Measurements from ENCODE around the gene CAMK2A. TPM values are rescaled to one million over a fixed set of nuclear protein-coding genes. Genes with fewer than 3 reads are reported as not detected.
A peak's percentile ranks its signal among the peaks of the same experiment; 100 is the strongest.

Gene CAMK2A
- total RNA-seq, 1 donor: 0.09 TPM

DNA sequence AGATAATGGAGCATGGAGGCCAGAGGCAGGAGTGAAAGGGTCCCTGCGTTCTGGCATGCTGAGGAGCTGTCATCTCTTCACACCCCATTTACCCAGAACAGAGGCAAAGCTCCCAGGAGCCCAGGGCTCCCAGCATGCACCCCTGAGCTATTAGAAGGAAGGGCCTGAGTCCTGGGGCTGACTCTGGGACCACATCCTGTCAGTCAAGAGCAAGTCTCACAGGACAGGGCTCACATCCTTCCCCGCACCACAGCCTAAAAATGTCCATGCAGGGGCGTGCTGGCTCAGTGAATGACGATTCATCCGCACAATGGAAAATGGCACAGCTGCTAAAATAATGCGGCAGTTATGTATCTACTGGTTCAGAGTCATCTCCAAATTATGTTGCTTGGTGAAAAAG is 31.4 kb downstream of the CAMK2A start:
- DNase-seq (ENCODE audit: low read depth): no peak
- H3K4me3 ChIP-seq (ENCODE audit: low read depth, low read length): no peak overlapping the region
- TF ChIP-seq, protein P1, sequence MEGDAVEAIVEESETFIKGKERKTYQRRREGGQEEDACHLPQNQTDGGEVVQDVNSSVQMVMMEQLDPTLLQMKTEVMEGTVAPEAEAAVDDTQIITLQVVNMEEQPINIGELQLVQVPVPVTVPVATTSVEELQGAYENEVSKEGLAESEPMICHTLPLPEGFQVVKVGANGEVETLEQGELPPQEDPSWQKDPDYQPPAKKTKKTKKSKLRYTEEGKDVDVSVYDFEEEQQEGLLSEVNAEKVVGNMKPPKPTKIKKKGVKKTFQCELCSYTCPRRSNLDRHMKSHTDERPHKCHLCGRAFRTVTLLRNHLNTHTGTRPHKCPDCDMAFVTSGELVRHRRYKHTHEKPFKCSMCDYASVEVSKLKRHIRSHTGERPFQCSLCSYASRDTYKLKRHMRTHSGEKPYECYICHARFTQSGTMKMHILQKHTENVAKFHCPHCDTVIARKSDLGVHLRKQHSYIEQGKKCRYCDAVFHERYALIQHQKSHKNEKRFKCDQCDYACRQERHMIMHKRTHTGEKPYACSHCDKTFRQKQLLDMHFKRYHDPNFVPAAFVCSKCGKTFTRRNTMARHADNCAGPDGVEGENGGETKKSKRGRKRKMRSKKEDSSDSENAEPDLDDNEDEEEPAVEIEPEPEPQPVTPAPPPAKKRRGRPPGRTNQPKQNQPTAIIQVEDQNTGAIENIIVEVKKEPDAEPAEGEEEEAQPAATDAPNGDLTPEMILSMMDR (IDR thresholded peaks at IDR 0.05; ENCODE audit: insufficient read depth, low read length): no peak

DNA sequence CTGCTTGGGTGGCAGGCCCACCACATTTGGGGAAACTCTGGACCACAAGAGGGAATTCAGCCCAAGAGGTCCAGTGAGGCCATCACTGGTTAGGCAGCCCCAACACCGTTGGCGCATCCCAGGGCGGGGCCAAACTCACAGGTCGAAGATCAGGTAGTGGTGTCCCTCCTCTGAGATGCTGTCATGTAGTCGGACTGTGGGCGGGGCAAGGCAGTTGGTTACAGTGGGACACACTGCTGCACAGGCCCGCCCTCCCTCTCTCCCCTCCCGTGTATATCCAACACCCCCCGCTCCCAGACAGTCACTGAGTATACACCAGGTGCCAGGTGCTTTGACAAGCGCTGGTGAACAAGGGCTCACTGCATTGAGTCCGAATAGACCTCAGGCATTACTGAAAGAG is 32.1 kb downstream of the CAMK2A start:
- DNase-seq (ENCODE audit: low read depth): no peak
- no peak overlapping the region for H3K4me3 ChIP-seq (ENCODE audit: low read depth, low read length)

DNA sequence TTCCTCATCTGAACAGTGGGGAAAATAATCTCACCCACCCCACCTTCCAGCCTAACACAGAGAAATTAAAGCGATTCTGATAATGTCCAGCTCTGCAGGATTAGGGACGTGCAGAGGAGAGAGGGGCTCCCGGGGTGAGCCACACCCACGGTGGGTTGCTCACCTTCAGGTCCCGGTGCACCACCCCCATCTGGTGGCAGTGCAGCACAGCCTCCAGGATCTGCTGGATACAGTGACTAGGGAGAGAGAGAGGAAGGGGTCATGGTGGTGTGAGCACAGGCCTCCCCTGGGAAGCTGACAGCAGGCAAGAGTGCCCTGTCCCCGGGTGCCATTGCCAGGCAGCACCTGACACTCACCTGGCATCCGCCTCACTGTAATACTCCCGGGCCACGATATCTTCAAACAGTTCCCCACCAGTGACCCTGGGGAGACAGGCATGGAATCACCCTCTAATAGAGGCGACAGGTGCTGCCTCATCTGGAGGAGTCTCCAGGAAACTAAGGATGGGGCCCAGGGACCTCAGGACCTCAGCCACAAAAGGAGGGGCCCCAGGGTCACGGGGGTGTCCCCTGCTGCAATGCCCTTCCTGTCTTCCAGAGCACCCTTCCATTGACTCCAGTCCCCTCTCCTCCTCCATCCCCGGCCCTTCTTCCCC is 33.0 kb downstream of the CAMK2A start:
- TF ChIP-seq, protein P1 (IDR thresholded peaks at IDR 0.05; ENCODE audit: insufficient read depth, low read length): peak; percentile 28

More for the DNA sequence above, 32.1 kb downstream of the CAMK2A start:
- TF ChIP-seq, protein P1 (IDR thresholded peaks at IDR 0.05; ENCODE audit: insufficient read depth, low read length): no peak

DNA sequence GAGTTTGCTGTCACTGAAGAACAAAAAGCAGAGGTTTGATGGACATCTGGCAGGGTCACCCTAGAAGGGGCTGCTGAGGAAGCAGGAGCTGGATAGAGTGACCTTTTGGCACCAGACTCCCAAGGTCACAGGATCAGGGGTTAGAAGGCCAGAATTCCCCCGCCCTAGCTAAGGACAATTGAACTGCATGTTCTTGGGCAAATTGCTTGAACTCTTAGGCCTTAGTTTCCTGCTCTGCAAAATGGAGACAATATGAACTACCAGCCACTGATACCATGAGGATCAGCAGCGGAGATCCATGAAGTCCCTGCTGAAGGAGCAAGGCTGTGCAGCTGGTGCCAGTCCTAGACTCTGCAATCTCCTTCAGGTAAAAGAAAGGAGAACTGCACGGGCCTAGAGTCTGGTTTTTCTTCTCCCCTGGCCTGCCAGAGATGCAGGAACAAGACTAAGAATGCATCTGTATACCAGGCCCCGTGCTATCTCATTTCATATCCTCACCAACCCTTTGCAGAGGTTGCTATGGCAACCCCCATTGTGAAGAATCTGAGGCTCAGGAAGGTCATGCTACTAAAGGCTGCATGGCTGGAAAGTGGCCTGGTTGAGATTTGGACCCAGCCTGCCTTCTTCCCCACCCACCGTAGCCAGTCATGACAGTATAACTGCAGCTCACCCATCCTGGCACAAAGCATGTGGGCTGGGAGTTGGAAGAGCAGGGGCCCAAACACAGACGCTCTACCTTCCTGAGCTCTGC is 33.7 kb downstream of the CAMK2A start:
- no peak overlapping the region for H3K4me3 ChIP-seq (ENCODE audit: low read depth, low read length)
- TF ChIP-seq, protein P1 (IDR thresholded peaks at IDR 0.05; ENCODE audit: insufficient read depth, low read length): no peak
- peak; percentile 58 for DNase-seq (ENCODE audit: low read depth)

More for the DNA sequence above, 33.0 kb downstream of the CAMK2A start:
- no peak overlapping the region for H3K4me3 ChIP-seq (ENCODE audit: low read depth, low read length)
- no peak for DNase-seq (ENCODE audit: low read depth)

DNA sequence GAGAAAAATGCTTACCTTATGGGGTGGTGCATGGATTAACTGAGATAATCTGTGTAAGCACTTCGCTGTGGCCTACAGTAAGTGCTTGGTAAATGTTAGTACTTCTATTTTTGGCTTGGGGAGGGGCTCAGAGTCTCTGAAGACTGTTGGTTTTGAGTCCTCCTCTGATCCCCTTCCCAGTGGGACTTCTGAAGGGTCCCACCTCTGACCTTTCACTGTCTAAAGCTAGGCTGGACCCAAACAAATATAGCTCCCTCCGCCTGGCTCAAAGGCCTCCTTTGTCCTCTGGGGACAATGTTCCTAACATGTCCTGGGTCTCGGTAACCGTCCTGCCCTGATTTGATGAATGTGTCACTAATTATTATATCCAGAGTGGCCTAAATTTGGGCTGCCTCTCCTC is 34.8 kb downstream of the CAMK2A start:
- TF ChIP-seq, protein P1 (IDR thresholded peaks at IDR 0.05; ENCODE audit: insufficient read depth, low read length): no peak
- no peak for DNase-seq (ENCODE audit: low read depth)
- no peak overlapping the region for H3K4me3 ChIP-seq (ENCODE audit: low read depth, low read length)

- DNase-seq (ENCODE audit: low read depth): no peak
- no peak overlapping the region for H3K4me3 ChIP-seq (ENCODE audit: low read depth, low read length)
- TF ChIP-seq, protein P1 (IDR thresholded peaks at IDR 0.05; ENCODE audit: insufficient read depth, low read length): no peak
These were observed 35.2 kb downstream of the CAMK2A start for GRCh38 chr5:150254363-150254762.

Measured in fibroblast of the aortic adventitia (primary cell).